Mesenchymal stem cell (in vitro differentiated cells and primary cell): ENCODE measurements around the gene ZNF74.

ENCODE experiments used
- DNase-seq: peaks from one replicate; pipeline ENCODE4 v3.0.0-alpha.2; 2013
- H2AFZ ChIP-seq: one replicate; pipeline ENCODE4 v1.6.1; 2013; ENCODE audit warnings: low read depth, mild to moderate bottlenecking, control low read depth, inconsistent platforms, low read length, moderate library complexity
- H2AK5ac ChIP-seq: 2 replicates; pipeline ENCODE4 v1.6.1; 2013; ENCODE audit warnings: low read length, moderate library complexity, mild to moderate bottlenecking, inconsistent platforms; ENCODE audit not compliant: severe bottlenecking
- H2BK120ac ChIP-seq: one replicate; pipeline ENCODE4 v1.6.1; 2013; ENCODE audit warnings: low read depth, mild to moderate bottlenecking, inconsistent platforms, low read length, moderate library complexity
- H2BK12ac ChIP-seq, 2 experiments: one replicate each; pipeline ENCODE4 v1.6.1; 2013; ENCODE audit warnings: inconsistent platforms in 2 of 2, low read length in 2 of 2, mild to moderate bottlenecking in 2 of 2, moderate library complexity in 2 of 2, control low read depth in 1 of 2
- H2BK15ac ChIP-seq: one replicate; pipeline ENCODE4 v1.6.1; 2013; ENCODE audit warnings: mild to moderate bottlenecking, low read depth, inconsistent platforms; ENCODE audit not compliant: poor library complexity, severe bottlenecking
- H2BK5ac ChIP-seq: 2 replicates; pipeline ENCODE4 v1.6.1; 2013; ENCODE audit warnings: low read depth, mild to moderate bottlenecking, low read length, control low read depth, inconsistent platforms; ENCODE audit not compliant: poor library complexity, severe bottlenecking
- H3K14ac ChIP-seq, 2 experiments: one replicate each; pipeline ENCODE4 v1.6.1; 2013; ENCODE audit warnings: inconsistent platforms in 2 of 2, low read length in 2 of 2, control low read depth in 1 of 2, mild to moderate bottlenecking in 1 of 2, moderate library complexity in 1 of 2
- H3K18ac ChIP-seq, 2 experiments: one replicate each; pipeline ENCODE4 v1.6.1; 2013; ENCODE audit warnings: inconsistent platforms in 2 of 2, low read length in 2 of 2, control low read depth in 1 of 2, low read depth in 1 of 2, mild to moderate bottlenecking in 1 of 2
- H3K23ac ChIP-seq, 2 experiments: one replicate each; pipeline ENCODE4 v1.6.1; 2013; ENCODE audit warnings: inconsistent platforms in 2 of 2, low read length in 2 of 2, mild to moderate bottlenecking in 2 of 2, moderate library complexity in 2 of 2, control low read depth in 1 of 2
- H3K27ac ChIP-seq: 2 replicates; pipeline ENCODE4 v1.5.1; 2013; ENCODE audit warnings: mild to moderate bottlenecking, moderate library complexity, low read length, control low read depth, inconsistent platforms; ENCODE audit not compliant: poor library complexity, severe bottlenecking
- H3K27me3 ChIP-seq, 2 experiments: 2 replicates each; pipeline versions ENCODE4 v1.6.1 to v1.7.0; 2013; ENCODE audit warnings: low read length in 2 of 2, mild to moderate bottlenecking in 2 of 2, moderate library complexity in 2 of 2, control low read depth in 1 of 2, inconsistent platforms in 1 of 2; ENCODE audit not compliant: control insufficient read depth in 1 of 2, insufficient read depth in 1 of 2
- H3K36me3 ChIP-seq, 2 experiments: 2 replicates each; pipeline versions ENCODE4 v1.6.1 to v1.7.0; 2013; ENCODE audit warnings: low read length in 2 of 2, control low read depth in 1 of 2, inconsistent platforms in 1 of 2, low read depth in 1 of 2, mild to moderate bottlenecking in 1 of 2; ENCODE audit not compliant: insufficient read depth in 2 of 2, control insufficient read depth in 1 of 2
- H3K4ac ChIP-seq, 2 experiments: one replicate each; pipeline ENCODE4 v1.6.1; 2013; ENCODE audit warnings: inconsistent platforms in 2 of 2, low read length in 2 of 2, mild to moderate bottlenecking in 2 of 2, moderate library complexity in 2 of 2, control low read depth in 1 of 2, low read depth in 1 of 2
- H3K4me1 ChIP-seq: 2 replicates; pipeline ENCODE4 v1.6.1; 2013; ENCODE audit warnings: low read depth, low read length, control low read depth; ENCODE audit not compliant: control insufficient read depth, insufficient read depth
- H3K4me2 ChIP-seq: 2 replicates; pipeline ENCODE4 v1.6.1; 2013; ENCODE audit warnings: low read length, mild to moderate bottlenecking, inconsistent platforms; ENCODE audit not compliant: poor library complexity, severe bottlenecking
- H3K4me3 ChIP-seq, 2 experiments: 2 replicates each; pipeline versions ENCODE4 v1.5.1 to v1.7.0; 2013; ENCODE audit warnings: low read length in 2 of 2, mild to moderate bottlenecking in 2 of 2, control low read depth in 1 of 2, low read depth in 1 of 2; ENCODE audit not compliant: insufficient read depth in 1 of 2
- H3K79me1 ChIP-seq: replicated peaks from 2 replicates; pipeline ENCODE4 v1.6.1; 2013; ENCODE audit warnings: mild to moderate bottlenecking, control low read depth, low read length, inconsistent platforms; ENCODE audit not compliant: poor library complexity, severe bottlenecking
- H3K9ac ChIP-seq: 2 replicates; pipeline ENCODE4 v1.7.0; 2013; ENCODE audit warnings: mild to moderate bottlenecking, low read length, moderate library complexity
- H3K9me3 ChIP-seq: 2 replicates; pipeline ENCODE4 v1.7.0; 2013; ENCODE audit warnings: mild to moderate bottlenecking, low read length; ENCODE audit not compliant: control insufficient read depth
- H4K8ac ChIP-seq: one replicate; pipeline ENCODE4 v1.6.1; 2013; ENCODE audit warnings: inconsistent platforms, mild to moderate bottlenecking, low read length, moderate library complexity
- H4K91ac ChIP-seq: one replicate; pipeline ENCODE4 v1.6.1; 2013; ENCODE audit warnings: mild to moderate bottlenecking, low read length, inconsistent platforms
- WGBS: methylation state at CpG from one replicate; pipeline ENCODE4 v1.1.7; 2013; ENCODE audit warnings: mixed read lengths; 5-methylcytosine and 5-hydroxymethylcytosine counted together

Gene ZNF74

DNA sequence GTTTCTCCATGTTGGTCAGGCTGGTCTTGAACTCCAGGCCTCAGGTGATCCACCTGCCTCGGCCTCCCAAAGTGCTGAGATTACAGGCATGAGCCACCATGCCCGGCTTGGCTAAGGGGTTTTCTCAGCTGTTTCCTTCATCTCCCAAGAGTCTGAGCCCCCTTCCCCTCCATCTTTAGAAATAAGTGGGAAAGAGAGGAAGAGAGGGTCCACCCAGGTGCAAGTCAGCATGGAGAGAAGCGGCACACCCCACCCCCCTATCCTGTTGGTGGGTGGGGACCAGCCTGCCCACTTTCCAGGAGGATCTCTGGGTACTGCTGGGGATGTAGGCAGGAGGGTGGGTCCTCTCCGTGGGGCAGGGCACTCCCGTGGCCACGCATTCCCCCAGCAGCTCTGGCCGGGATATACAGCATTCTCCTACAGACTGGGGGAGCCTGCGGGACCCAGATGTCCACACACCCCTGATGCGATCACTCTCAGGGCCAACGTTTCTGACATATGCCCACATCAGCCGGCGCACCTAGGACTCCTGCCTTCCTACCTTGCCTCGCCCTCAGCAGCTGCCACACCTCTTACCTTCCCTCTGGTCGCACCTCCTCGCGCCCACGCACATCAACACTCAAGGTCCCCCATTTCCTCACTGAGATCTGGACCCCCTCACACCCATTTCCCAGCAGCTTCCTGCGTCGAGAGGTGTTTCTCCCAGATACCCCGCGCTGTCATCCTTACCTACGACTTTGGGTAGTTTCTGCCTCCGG lies 34.7 kb downstream of the ZNF74 start:
- no peaks in the 10 kb centered on the region for H3K27me3 ChIP-seq
- H2BK5ac ChIP-seq = no peak overlapping the region
- no peak overlapping the region for H4K91ac ChIP-seq
- no peak overlapping the region for H3K27ac ChIP-seq
- H3K79me1 ChIP-seq = peaks cover 33% of the 10 kb centered on the region
- no peak overlapping the region for H2AK5ac ChIP-seq
- no peak overlapping the region for H3K4me2 ChIP-seq
- H2AFZ ChIP-seq = no peak overlapping the region
- no peak overlapping the region for H3K23ac ChIP-seq
- DNase-seq = no peak
- peaks cover 22 to 74% of the 10 kb centered on the region in 2 experiments for H3K36me3 ChIP-seq
- H2BK120ac ChIP-seq = no peak overlapping the region
- no peak overlapping the region for H3K14ac ChIP-seq
- H3K9ac ChIP-seq = no peak overlapping the region
- H2BK15ac ChIP-seq = no peak overlapping the region
- H3K4me3 ChIP-seq = no peak overlapping the region
- 94% methylated on average over 21 of the region's 23 CpGs for WGBS
- H3K18ac ChIP-seq = no peak overlapping the region
- no peak overlapping the region for H2BK12ac ChIP-seq
- no peak overlapping the region for H3K4ac ChIP-seq
- H3K9me3 ChIP-seq = no peaks in the 10 kb centered on the region
- H4K8ac ChIP-seq = no peak overlapping the region
- H3K4me1 ChIP-seq = peaks cover 29% of the 10 kb centered on the region

DNA sequence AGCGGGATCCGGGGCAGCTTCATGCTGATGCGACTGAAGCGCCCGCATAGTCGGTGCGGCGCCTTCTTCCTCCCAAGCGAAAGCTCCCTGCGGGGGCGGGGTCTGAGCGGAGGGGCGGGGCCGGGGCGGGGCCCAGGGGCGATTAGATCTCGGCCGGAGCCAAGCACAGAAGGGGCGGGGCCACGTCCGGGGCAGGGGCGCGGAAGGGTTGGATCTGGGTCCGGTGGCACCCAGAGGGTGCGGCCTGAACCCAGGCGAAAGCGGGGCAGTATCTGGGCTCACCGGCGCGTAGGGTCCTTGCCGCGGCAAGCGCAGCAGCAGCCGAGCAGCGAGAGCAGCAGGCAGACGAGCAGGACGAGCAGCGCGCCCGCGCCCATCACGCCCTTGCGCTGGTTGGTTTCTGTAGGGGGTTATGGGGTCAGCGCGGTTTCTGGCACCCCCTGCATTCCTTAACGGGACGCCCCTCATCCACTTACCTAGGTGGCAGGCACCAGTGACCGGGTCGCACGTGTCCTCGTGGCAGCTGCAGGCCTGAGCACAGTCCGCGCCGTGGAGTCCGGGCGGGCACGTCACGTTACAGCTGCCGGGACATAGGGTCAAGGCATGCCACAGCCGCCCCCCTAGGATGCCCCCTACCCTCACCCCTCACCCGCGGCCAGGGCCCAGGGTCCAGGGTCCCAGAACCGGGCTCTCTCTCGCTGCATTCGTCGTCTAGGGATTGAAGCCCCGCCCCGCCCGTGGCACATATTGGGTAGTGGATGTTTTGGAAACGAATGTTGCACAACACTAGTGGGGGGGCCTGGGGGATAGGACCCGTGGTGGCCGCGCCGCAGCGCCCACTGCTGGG lies 35.5 kb downstream of the ZNF74 start:
- no peak overlapping the region for H2BK120ac ChIP-seq
- H3K27ac ChIP-seq = no peak overlapping the region
- WGBS = 81% methylated on average over 69 of the region's 75 CpGs
- no peak overlapping the region for H3K9ac ChIP-seq
- no peaks in the 10 kb centered on the region for H3K9me3 ChIP-seq
- no peaks in the 10 kb centered on the region for H3K27me3 ChIP-seq
- peaks cover 21% of the 10 kb centered on the region for H3K4me1 ChIP-seq
- no peak overlapping the region for H3K14ac ChIP-seq
- no peak overlapping the region for H3K4me3 ChIP-seq
- H2BK5ac ChIP-seq = no peak overlapping the region
- H3K18ac ChIP-seq = no peak overlapping the region
- H3K36me3 ChIP-seq = peaks cover 22 to 78% of the 10 kb centered on the region in 2 experiments
- no peak overlapping the region for H4K8ac ChIP-seq
- H2AK5ac ChIP-seq = no peak overlapping the region
- no peak overlapping the region for H4K91ac ChIP-seq
- no peak overlapping the region for H2BK15ac ChIP-seq
- DNase-seq = no peak
- H2BK12ac ChIP-seq = no peak overlapping the region
- H3K23ac ChIP-seq = no peak overlapping the region
- H3K79me1 ChIP-seq = peaks cover 34% of the 10 kb centered on the region
- H3K4ac ChIP-seq = no peak overlapping the region
- H3K4me2 ChIP-seq = no peak overlapping the region
- no peak overlapping the region for H2AFZ ChIP-seq

DNA sequence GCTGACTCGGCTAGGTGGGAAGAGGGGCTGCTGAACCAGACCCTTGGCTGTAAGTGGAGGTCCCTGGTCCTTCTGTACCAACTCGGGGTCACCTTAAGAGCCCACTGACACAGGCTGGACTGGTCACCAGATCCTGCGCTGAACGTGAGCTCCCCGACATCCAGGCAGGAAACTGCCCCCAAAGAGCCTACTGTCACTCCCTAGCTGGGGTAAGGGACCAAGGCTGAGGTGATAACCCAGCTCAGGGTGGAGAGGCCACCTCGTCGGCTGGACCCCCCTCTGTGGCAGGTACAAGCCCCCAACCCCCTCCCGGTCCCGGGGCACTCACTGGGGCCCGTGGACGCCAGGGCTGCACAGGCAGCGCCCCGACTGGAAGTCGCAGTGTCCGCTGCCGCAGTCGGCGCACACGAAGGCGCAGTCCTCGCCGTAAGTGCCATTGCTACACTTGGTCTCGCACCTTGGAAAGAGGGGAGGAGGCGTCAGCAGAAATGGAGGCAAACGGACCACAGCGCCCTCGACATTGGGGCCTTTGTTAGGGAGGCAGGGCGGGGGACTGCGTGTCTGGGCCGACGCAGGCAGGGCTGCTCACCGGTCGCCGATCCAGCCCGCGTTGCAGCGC lies 36.3 kb downstream of the ZNF74 start:
- Histone ChIP-seq H3K9me3 (no peaks in the 10 kb centered on the region), H3K23ac (peak overlapping the region in 1 of 2 experiments; percentile 66), H2BK5ac (no peak overlapping the region), H3K27me3 (no peaks in the 10 kb centered on the region), H2AFZ (no peak overlapping the region), H3K27ac (no peak overlapping the region), H2AK5ac (no peak overlapping the region), H4K91ac (peak overlapping the region; percentile 70), H3K14ac (peak overlapping the region in 1 of 2 experiments; percentile 23), H3K4me1 (peaks cover 19% of the 10 kb centered on the region), H4K8ac (no peak overlapping the region), H2BK120ac (no peak overlapping the region), H2BK12ac (no peak overlapping the region), H2BK15ac (no peak overlapping the region), H3K79me1 (peaks cover 37% of the 10 kb centered on the region), H3K4me2 (no peak overlapping the region), H3K18ac (no peak overlapping the region), H3K9ac (no peak overlapping the region), H3K4me3 (no peak overlapping the region), H3K4ac (peak overlapping the region in 1 of 2 experiments; percentile 64), H3K36me3 (peaks cover 18 to 70% of the 10 kb centered on the region in 2 experiments)
- WGBS = 86% methylated on average over 37 of the region's 37 CpGs
- no peak for DNase-seq
